GM23248 (cell line): ENCODE data around the gene TANK. TPM values are rescaled to one million over a fixed set of nuclear protein-coding genes. Genes with fewer than 3 reads are reported as not detected.

Experiments
- DNase-seq: peaks from one replicate; pipeline ENCODE4 v3.0.0-alpha.2; 2015
- H2AFZ ChIP-seq: fragments of 200-600 bp; sonication (generic); 2 replicates; pipeline ENCODE4 v1.6.1; 2016; ENCODE audit warnings: antibody characterized with exemption
- H3F3A ChIP-seq: fragments of 200-600 bp; sonication (generic); 2 replicates; pipeline ENCODE4 v1.6.1; 2016; ENCODE audit warnings: mild to moderate bottlenecking, antibody characterized with exemption, mixed run types; ENCODE audit not compliant: insufficient read depth
- H3K27ac ChIP-seq: fragments of 200-600 bp; sonication (generic); 2 replicates; pipeline ENCODE4 v1.5.1; 2016; ENCODE audit warnings: mild to moderate bottlenecking
- H3K27me3 ChIP-seq: fragments of 200-600 bp; sonication (generic); replicated peaks from 2 replicates; pipeline ENCODE4 v1.6.1; 2016; ENCODE audit warnings: mild to moderate bottlenecking; ENCODE audit not compliant: insufficient read depth
- H3K36me3 ChIP-seq: fragments of 200-600 bp; sonication (generic); 2 replicates; pipeline ENCODE4 v1.6.1; 2016; ENCODE audit warnings: low read depth, mild to moderate bottlenecking
- H3K4me1 ChIP-seq: fragments of 200-600 bp; sonication (generic); 2 replicates; pipeline ENCODE4 v1.6.1; 2016; ENCODE audit warnings: mild to moderate bottlenecking; ENCODE audit not compliant: insufficient read depth
- H3K4me2 ChIP-seq: fragments of 200-600 bp; sonication (generic); one replicate; pipeline ENCODE4 v1.6.1; 2016; ENCODE audit warnings: mild to moderate bottlenecking; ENCODE audit not compliant: unreplicated experiment
- H3K4me3 ChIP-seq: fragments of 200-600 bp; sonication (generic); 2 replicates; pipeline ENCODE4 v1.5.1; 2016; ENCODE audit warnings: mild to moderate bottlenecking
- H3K79me2 ChIP-seq: fragments of 200-600 bp; sonication (generic); 2 replicates; pipeline ENCODE4 v1.6.1; 2016; ENCODE audit warnings: mild to moderate bottlenecking; ENCODE audit not compliant: insufficient read depth
- H3K9ac ChIP-seq: fragments of 200-600 bp; sonication (generic); 2 replicates; pipeline ENCODE4 v1.6.1; 2016; ENCODE audit warnings: mild to moderate bottlenecking
- H3K9me2 ChIP-seq: fragments of 200-600 bp; sonication (generic); 2 replicates; pipeline ENCODE4 v1.6.1; 2016; ENCODE audit warnings: mixed run types, mild to moderate bottlenecking, moderate library complexity; ENCODE audit not compliant: insufficient read depth
- H3K9me3 ChIP-seq: fragments of 200-600 bp; sonication (generic); one replicate; pipeline ENCODE4 v1.6.1; 2017; ENCODE audit warnings: low read depth
- H4K20me1 ChIP-seq: fragments of 200-600 bp; sonication (generic); 2 replicates; pipeline ENCODE4 v1.6.0; 2016; ENCODE audit not compliant: insufficient read depth
- EZH2 ChIP-seq: fragments of 200-600 bp; sonication (generic); IDR thresholded peaks from 2 replicates; pipeline ENCODE4 v1.6.1; 2018; ENCODE audit warnings: antibody characterized with exemption, mild to moderate bottlenecking; ENCODE audit not compliant: insufficient read depth, poor library complexity, severe bottlenecking
- EZH2phosphoT487 ChIP-seq: fragments of 200-600 bp; sonication (generic); IDR thresholded peaks from 2 replicates; pipeline ENCODE4 v1.6.1; 2018; ENCODE audit warnings: antibody characterized with exemption, moderate library complexity, mild to moderate bottlenecking, low read depth; ENCODE audit not compliant: insufficient read depth
- WGBS, 2 experiments: methylation state at CpG; one replicate each; pipeline ENCODE4 v1.1.6; 2015 to 2017; ENCODE audit warnings: low lambda C conversion rate in 2 of 2, low coverage in 1 of 2; ENCODE audit errors: missing lambda C conversion rate in 2 of 2; 5-methylcytosine and 5-hydroxymethylcytosine counted together
- in situ Hi-C: fragments of 300-500 bp; cut with MboI; formaldehyde crosslinking; loops from 2 replicates; pipeline ENCODE4 v1.15.0; 2020
- polyA plus RNA-seq: library from polyadenylated mRNA; unstranded; fragments of >200 nt; fragmentation: Nextera tagmentation; extraction: Ambion mirVana; gene quantifications from 2 replicates; pipeline ENCODE4 v1.2.1, GENCODE V29; 2016
- total RNA-seq: library from RNA; depleted of rRNA; stranded (reverse); fragments of >200 nt; shearing (Covaris generic); gene quantifications from 2 replicates; pipeline ENCODE4 v1.2.3, GENCODE V29; 2014

TANK gene
- total and polyA plus RNA-seq, 2 experiments from 2014 or later: 60.4 to 84.4 TPM

- no peaks in the 10 kb centered on the region for H3K27me3 ChIP-seq
- H3K27ac ChIP-seq: peak overlapping the region; percentile 72
- TF ChIP-seq EZH2: no peak
- TF ChIP-seq EZH2phosphoT487: no peak
- peaks cover 22% of the 10 kb centered on the region for H3K79me2 ChIP-seq
- no peaks in the 10 kb centered on the region for H3K9me2 ChIP-seq
- in situ Hi-C loops: no loop called here
- H3K9me3 ChIP-seq: no peaks in the 10 kb centered on the region
- H3F3A ChIP-seq: peaks cover 9% of the 10 kb centered on the region; the same call in 1 of the 2 replicates
- DNase-seq: peak; percentile 68
- peaks cover 27% of the 10 kb centered on the region for H3K4me1 ChIP-seq
- peaks cover 47% of the 10 kb centered on the region for H3K36me3 ChIP-seq
- no peak overlapping the region for H3K4me2 ChIP-seq
- peak overlapping the region; percentile 45 for H3K9ac ChIP-seq
- no peak overlapping the region for H2AFZ ChIP-seq
- no peak overlapping the region for H3K4me3 ChIP-seq
- H4K20me1 ChIP-seq: 0 out of 2 replicates have a peak, but pooled peaks cover 2% of the 10 kb centered on the region
- 33 to 47% methylated on average over 1 of the region's 1 CpG for WGBS, 2 experiments
Measured at GRCh38 chr2:161206471-161207032, 46.3 kb downstream of the TANK start.

DNA sequence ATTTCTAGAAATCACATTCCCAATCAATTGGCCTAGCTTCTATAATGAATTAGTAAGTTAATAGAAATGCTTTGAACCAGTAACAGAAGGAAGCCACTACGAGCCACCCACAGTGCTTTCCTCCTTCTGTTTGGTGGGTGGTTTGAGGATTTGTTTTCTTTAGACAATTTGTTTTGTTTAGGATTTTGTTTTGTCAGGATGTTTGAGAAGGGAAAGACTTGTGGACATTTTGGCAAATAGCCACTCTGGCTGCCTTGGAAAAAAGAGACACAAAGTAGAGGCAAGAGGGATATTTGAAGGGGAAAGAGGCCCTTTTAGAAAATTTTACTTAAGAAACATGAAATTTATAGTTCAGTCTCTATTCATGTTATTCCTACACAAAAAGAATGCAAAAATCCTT is 47.7 kb downstream of the TANK start:
- no peak overlapping the region for H3K4me2 ChIP-seq
- 88 to 97% methylated on average over 1 of the region's 1 CpG for WGBS, 2 experiments
- H3K27me3 ChIP-seq: no peaks in the 10 kb centered on the region
- in situ Hi-C loops: no loop called here
- peaks cover 9% of the 10 kb centered on the region; the same call in 1 of the 2 replicates for H3F3A ChIP-seq
- H2AFZ ChIP-seq: no peak overlapping the region
- no peak overlapping the region for H3K27ac ChIP-seq
- no peaks in the 10 kb centered on the region for H4K20me1 ChIP-seq
- H3K79me2 ChIP-seq: peaks cover 8% of the 10 kb centered on the region
- H3K9ac ChIP-seq: no peak overlapping the region
- peaks cover 27% of the 10 kb centered on the region for H3K4me1 ChIP-seq
- H3K9me3 ChIP-seq: no peaks in the 10 kb centered on the region
- H3K36me3 ChIP-seq: peaks cover 44% of the 10 kb centered on the region
- no peak overlapping the region for H3K4me3 ChIP-seq
- H3K9me2 ChIP-seq: no peaks in the 10 kb centered on the region
- DNase-seq: peak; percentile 4
- no peak for TF ChIP-seq EZH2
- TF ChIP-seq EZH2phosphoT487: no peak

DNA sequence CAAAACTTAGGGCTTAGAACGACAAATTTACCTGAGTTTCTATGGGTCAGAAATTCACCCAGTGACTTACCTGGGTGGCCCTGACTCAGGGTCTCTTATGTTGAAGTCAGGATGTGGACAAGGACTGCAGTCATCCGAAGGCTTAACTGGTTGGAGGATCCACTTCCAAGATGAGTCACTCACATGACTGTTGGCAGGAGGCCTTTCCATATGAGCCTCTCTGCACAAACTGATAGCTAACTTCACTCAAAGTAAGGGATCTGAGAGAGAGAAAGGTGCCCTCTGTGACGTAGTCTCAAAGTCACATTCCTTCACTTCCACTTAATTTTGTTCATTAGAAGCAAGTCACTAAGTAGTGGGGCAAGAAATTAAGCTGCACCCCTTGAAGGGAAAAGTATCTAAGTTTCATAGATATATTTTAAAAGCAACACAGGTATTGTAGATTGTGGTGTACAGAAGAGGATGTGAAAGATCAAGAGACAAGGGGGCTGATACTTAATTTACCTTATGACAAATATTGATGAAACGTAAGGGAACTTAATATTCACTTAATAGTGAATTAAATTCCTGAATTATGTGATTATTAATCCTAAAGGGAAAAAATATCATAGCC is 48.4 kb downstream of the TANK start:
- in situ Hi-C loops: no loop called here
- peaks cover 9% of the 10 kb centered on the region; the same call in 1 of the 2 replicates for H3F3A ChIP-seq
- no peak overlapping the region for H3K9ac ChIP-seq
- no peaks in the 10 kb centered on the region for H3K9me3 ChIP-seq
- 65 to 66% methylated on average over 4 of the region's 4 CpGs for WGBS, 2 experiments
- no peaks in the 10 kb centered on the region for H4K20me1 ChIP-seq
- no peak overlapping the region for H2AFZ ChIP-seq
- H3K27ac ChIP-seq: no peak overlapping the region
- TF ChIP-seq EZH2 (no peak), EZH2phosphoT487 (no peak)
- no peaks in the 10 kb centered on the region for H3K9me2 ChIP-seq
- peaks cover 38% of the 10 kb centered on the region for H3K36me3 ChIP-seq
- peaks cover 4% of the 10 kb centered on the region; the same call in 1 of the 2 replicates for H3K79me2 ChIP-seq
- no peak overlapping the region for H3K4me2 ChIP-seq
- peak; percentile 90 for DNase-seq
- no peaks in the 10 kb centered on the region for H3K27me3 ChIP-seq
- peaks cover 27% of the 10 kb centered on the region for H3K4me1 ChIP-seq
- no peak overlapping the region for H3K4me3 ChIP-seq

DNA sequence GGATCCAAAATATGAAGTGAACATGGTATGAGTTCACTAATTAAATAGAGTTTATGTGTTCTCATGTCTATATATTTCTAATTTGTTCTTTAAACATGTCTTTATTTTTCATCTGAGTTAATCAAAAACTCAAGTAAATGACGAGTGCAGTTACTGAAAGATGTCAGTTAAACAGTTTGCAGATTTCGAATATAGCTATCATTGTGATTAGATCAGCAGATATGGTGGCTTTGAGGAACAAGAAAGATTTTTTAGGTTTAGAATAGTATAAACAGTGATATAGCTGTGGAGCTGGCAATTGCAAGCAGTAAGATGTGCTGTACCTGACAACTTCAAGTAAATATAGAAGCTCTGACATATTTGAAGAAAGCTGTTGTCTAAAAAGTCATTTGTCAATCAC is 49.7 kb downstream of the TANK start:
- H3K4me1 ChIP-seq: peaks cover 27% of the 10 kb centered on the region
- no peak overlapping the region for H3K4me3 ChIP-seq
- TF ChIP-seq EZH2phosphoT487 (no peak), EZH2 (no peak)
- H3K4me2 ChIP-seq: no peak overlapping the region
- no peak overlapping the region for H2AFZ ChIP-seq
- no peak overlapping the region for H3K9ac ChIP-seq
- in situ Hi-C loops: no loop called here
- no peak for DNase-seq
- H3K79me2 ChIP-seq: peaks cover 4% of the 10 kb centered on the region; the same call in 1 of the 2 replicates
- H3K9me3 ChIP-seq: no peaks in the 10 kb centered on the region
- no peak overlapping the region for H3K27ac ChIP-seq
- peaks cover 9% of the 10 kb centered on the region; the same call in 1 of the 2 replicates for H3F3A ChIP-seq
- H4K20me1 ChIP-seq: no peaks in the 10 kb centered on the region
- 98% methylated on average over 2 of the region's 2 CpGs for WGBS, 2 experiments
- H3K27me3 ChIP-seq: no peaks in the 10 kb centered on the region
- no peaks in the 10 kb centered on the region for H3K9me2 ChIP-seq
- peaks cover 37% of the 10 kb centered on the region for H3K36me3 ChIP-seq
